DOHH2 (cell line): ENCODE data around the gene NOXA1.

ENCODE experiments used
- H3F3A ChIP-seq: fragments of 200-600 bp; sonication (generic), shearing (Covaris generic); 2 replicates; pipeline ENCODE4 v1.6.0; 2016; ENCODE audit warnings: antibody characterized with exemption, mild to moderate bottlenecking; ENCODE audit not compliant: control insufficient read depth, insufficient read depth
- H3K27ac ChIP-seq: fragments of 200-600 bp; sonication (generic); 2 replicates; pipeline ENCODE4 v1.5.1; 2014; ENCODE audit warnings: low read depth, mild to moderate bottlenecking, low read length, moderate library complexity
- H3K27me3 ChIP-seq: fragments of 200-600 bp; sonication (generic); 2 replicates; pipeline ENCODE4 v1.6.1; 2014; ENCODE audit warnings: mild to moderate bottlenecking, low read length, mixed read lengths; ENCODE audit not compliant: control insufficient read depth
- H3K36me3 ChIP-seq: fragments of 200-600 bp; sonication (generic); 2 replicates; pipeline ENCODE4 v1.6.1; 2014; ENCODE audit warnings: mild to moderate bottlenecking, low read length, moderate library complexity, mixed read lengths; ENCODE audit not compliant: control insufficient read depth
- H3K4me1 ChIP-seq: fragments of 200-600 bp; sonication (generic); 2 replicates; pipeline ENCODE4 v1.6.1; 2014; ENCODE audit warnings: mild to moderate bottlenecking, low read length, mixed read lengths; ENCODE audit not compliant: control insufficient read depth
- H3K4me2 ChIP-seq: fragments of 200-600 bp; sonication (generic); 2 replicates; pipeline ENCODE4 v1.6.0; 2014; ENCODE audit warnings: mild to moderate bottlenecking, low read length, moderate library complexity
- H3K4me3 ChIP-seq: fragments of 200-600 bp; sonication (generic); 2 replicates; pipeline ENCODE4 v1.5.1; 2014; ENCODE audit warnings: mild to moderate bottlenecking, low read length, mixed read lengths
- H3K79me2 ChIP-seq: fragments of 200-600 bp; sonication (generic); 2 replicates; pipeline ENCODE4 v1.6.1; 2014; ENCODE audit warnings: mild to moderate bottlenecking, low read length, mixed read lengths; ENCODE audit not compliant: control insufficient read depth
- H3K9me2 ChIP-seq: fragments of 200-600 bp; sonication (generic); replicated peaks from 2 replicates; pipeline ENCODE4 v1.6.1; 2014; ENCODE audit warnings: mild to moderate bottlenecking, low read length, mixed read lengths; ENCODE audit not compliant: control insufficient read depth
- H3K9me3 ChIP-seq: fragments of 200-600 bp; sonication (generic); 2 replicates; pipeline ENCODE4 v1.6.1; 2014; ENCODE audit warnings: antibody characterized with exemption, low read length, mixed read lengths; ENCODE audit not compliant: control insufficient read depth, insufficient read depth
- H4K20me1 ChIP-seq: fragments of 200-600 bp; sonication (generic); 2 replicates; pipeline ENCODE4 v1.6.0; 2014; ENCODE audit warnings: low read depth, mild to moderate bottlenecking, antibody characterized with exemption, low read length, moderate library complexity; ENCODE audit not compliant: control insufficient read depth, insufficient read depth
- EZH2phosphoT487 ChIP-seq: fragments of 200-600 bp; sonication (generic); IDR thresholded peaks from 2 replicates; pipeline ENCODE4 v1.6.1; 2017; ENCODE audit warnings: borderline replicate concordance, mild to moderate bottlenecking, antibody characterized with exemption, low read length, moderate library complexity, mixed read lengths
- TF ChIP-seq, protein P1 (sequence below): fragments of 200-600 bp; sonication (generic); IDR thresholded peaks from one replicate; pipeline ENCODE4 v1.5.1; 2014; ENCODE audit warnings: antibody characterized with exemption, mild to moderate bottlenecking, low read depth, low read length; ENCODE audit not compliant: poor library complexity, severe bottlenecking

The NOXA1 gene

DNA sequence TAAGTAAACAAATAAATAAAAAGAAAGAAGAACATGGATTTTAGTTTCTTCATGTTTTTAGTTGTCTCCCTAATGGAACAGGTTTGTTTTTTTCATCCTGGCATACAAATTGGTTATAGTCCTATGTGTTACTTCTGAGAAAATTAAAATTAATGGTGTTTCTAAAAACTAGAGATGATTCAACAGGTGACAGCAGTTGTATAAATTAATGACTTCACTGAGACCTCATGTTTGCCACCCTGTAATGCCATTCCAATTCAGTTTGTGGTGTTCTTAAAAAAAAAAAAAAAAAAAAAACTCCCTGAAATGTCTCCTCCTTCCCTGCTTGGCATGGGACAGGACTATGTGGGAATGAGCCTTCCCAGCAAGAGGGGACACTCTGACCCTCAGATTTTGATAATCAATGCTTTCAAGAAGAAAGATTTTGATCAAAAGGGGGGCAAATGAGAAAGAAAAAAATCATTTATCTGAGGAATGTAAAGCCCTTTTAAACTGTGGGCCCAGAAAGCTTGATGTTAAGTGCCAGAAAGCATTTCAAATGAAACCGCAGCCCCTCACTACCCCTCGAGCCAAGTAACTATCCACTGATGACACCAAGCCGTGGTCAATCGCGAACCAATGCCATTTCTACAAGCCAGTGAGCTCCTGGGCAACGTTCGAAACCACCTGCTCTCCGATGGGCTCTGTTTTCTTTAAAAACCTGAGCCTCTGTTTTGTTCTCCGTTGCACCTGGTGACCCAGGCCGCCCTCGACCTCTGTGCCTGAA lies 1.2 kb upstream of the NOXA1 start:
- Histone ChIP-seq H4K20me1 (no peaks in the 10 kb centered on the region), H3K9me3 (no peaks in the 10 kb centered on the region), H3K4me3 (peak overlapping the region; percentile 96), H3K9me2 (no peaks in the 10 kb centered on the region), H3F3A (peaks cover 24% of the 10 kb centered on the region), H3K27me3 (no peaks in the 10 kb centered on the region), H3K4me2 (peak overlapping the region; percentile 90), H3K27ac (peak overlapping the region; percentile 40), H3K36me3 (peaks cover 7% of the 10 kb centered on the region), H3K79me2 (peaks cover 59% of the 10 kb centered on the region), H3K4me1 (peaks cover 42% of the 10 kb centered on the region)
- TF ChIP-seq EZH2phosphoT487 = no peak
- TF ChIP-seq, protein P1, sequence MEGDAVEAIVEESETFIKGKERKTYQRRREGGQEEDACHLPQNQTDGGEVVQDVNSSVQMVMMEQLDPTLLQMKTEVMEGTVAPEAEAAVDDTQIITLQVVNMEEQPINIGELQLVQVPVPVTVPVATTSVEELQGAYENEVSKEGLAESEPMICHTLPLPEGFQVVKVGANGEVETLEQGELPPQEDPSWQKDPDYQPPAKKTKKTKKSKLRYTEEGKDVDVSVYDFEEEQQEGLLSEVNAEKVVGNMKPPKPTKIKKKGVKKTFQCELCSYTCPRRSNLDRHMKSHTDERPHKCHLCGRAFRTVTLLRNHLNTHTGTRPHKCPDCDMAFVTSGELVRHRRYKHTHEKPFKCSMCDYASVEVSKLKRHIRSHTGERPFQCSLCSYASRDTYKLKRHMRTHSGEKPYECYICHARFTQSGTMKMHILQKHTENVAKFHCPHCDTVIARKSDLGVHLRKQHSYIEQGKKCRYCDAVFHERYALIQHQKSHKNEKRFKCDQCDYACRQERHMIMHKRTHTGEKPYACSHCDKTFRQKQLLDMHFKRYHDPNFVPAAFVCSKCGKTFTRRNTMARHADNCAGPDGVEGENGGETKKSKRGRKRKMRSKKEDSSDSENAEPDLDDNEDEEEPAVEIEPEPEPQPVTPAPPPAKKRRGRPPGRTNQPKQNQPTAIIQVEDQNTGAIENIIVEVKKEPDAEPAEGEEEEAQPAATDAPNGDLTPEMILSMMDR = no peak

- peaks cover 58% of the 10 kb centered on the region for H3K4me1 ChIP-seq
- H3K4me2 ChIP-seq = peak overlapping the region; percentile 83
- H3K36me3 ChIP-seq = peaks cover 9% of the 10 kb centered on the region
- H3K27me3 ChIP-seq = no peaks in the 10 kb centered on the region
- peaks cover 28% of the 10 kb centered on the region for H3F3A ChIP-seq
- H3K79me2 ChIP-seq = peaks cover 49% of the 10 kb centered on the region
- peak overlapping the region; percentile 94 for H3K27ac ChIP-seq
- TF ChIP-seq, protein P1 = no peak
- no peak for TF ChIP-seq EZH2phosphoT487
- peak overlapping the region; percentile 83 for H3K4me3 ChIP-seq
- H3K9me3 ChIP-seq = no peaks in the 10 kb centered on the region
- H3K9me2 ChIP-seq = no peaks in the 10 kb centered on the region
- no peaks in the 10 kb centered on the region for H4K20me1 ChIP-seq
Observed at GRCh38 chr9:137423514-137424291, 510 bp downstream of the NOXA1 start.

DNA sequence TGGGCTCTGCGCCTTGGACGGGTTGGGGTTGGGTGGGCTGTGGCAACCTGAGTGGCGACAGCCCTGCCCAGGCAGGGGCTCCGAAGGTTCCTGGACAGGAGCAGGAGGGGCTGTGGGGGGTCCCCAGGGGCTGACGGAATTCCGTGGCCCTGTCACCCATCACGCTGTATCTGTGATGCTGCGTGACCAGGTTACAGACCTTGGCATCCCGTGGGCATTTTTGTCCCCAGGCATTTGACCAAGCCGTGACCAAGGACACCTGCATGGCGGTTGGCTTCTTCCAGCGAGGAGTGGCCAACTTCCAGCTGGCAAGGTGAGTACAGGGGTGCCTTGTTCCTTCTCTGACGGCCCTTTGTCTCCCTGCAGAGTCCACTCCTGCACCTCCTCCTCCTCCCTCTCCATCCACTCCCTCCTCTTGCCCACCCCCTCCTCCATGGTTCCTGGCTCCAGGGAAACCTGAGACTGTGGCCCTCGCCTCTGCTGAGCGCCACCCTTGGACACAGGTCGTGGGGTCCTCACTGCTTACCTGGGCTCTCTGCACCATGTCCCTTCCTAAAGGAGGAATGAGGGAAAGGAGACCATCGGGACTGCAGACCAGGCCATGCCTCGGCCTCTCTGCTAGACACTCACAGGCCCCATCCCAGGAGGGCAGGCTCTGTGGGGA lies 3.0 kb downstream of the NOXA1 start:
- H3K4me2 ChIP-seq = peak overlapping the region; percentile 83

More for the DNA sequence above, 3.0 kb downstream of the NOXA1 start:
- Histone ChIP-seq H3K4me3 (no peak overlapping the region; the same call in 1 of the 2 replicates), H3K36me3 (peaks cover 9% of the 10 kb centered on the region), H3K4me1 (peaks cover 82% of the 10 kb centered on the region), H3K9me3 (no peaks in the 10 kb centered on the region), H3K27ac (peak overlapping the region; percentile 94), H3K27me3 (no peaks in the 10 kb centered on the region), H3K79me2 (peaks cover 31% of the 10 kb centered on the region), H3F3A (peaks cover 28% of the 10 kb centered on the region), H4K20me1 (no peaks in the 10 kb centered on the region), H3K9me2 (no peaks in the 10 kb centered on the region)
- TF ChIP-seq, protein P1 = no peak
- TF ChIP-seq EZH2phosphoT487 = no peak
